ENCODE measurements around the gene ZNF341.

ZNF341 gene

GRCh38 chr20:33837096-33837830 is 105.5 kb downstream of the ZNF341 start:
- H3K4me1 Mint-ChIP-seq, result peaks cover 56% of the 10 kb centered on the region
- peaks cover 42% of the 10 kb centered on the region for H3K36me3 Mint-ChIP-seq (ENCODE audit: low read depth)
- DNase-seq, result no peak
- H3K27me3 Mint-ChIP-seq (ENCODE audit: low read depth, poor library complexity), result no peaks in the 10 kb centered on the region
- no peak overlapping the region for H3K4me3 Mint-ChIP-seq
- peaks cover 11% of the 10 kb centered on the region for H3K9me3 Mint-ChIP-seq
- TF ChIP-seq, protein P1, sequence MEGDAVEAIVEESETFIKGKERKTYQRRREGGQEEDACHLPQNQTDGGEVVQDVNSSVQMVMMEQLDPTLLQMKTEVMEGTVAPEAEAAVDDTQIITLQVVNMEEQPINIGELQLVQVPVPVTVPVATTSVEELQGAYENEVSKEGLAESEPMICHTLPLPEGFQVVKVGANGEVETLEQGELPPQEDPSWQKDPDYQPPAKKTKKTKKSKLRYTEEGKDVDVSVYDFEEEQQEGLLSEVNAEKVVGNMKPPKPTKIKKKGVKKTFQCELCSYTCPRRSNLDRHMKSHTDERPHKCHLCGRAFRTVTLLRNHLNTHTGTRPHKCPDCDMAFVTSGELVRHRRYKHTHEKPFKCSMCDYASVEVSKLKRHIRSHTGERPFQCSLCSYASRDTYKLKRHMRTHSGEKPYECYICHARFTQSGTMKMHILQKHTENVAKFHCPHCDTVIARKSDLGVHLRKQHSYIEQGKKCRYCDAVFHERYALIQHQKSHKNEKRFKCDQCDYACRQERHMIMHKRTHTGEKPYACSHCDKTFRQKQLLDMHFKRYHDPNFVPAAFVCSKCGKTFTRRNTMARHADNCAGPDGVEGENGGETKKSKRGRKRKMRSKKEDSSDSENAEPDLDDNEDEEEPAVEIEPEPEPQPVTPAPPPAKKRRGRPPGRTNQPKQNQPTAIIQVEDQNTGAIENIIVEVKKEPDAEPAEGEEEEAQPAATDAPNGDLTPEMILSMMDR (IDR thresholded peaks at IDR 0.05), result no peak
- peak overlapping the region; percentile 15 for H3K27ac Mint-ChIP-seq

- TF ChIP-seq, protein P1 (IDR thresholded peaks at IDR 0.05), result no peak
- no peak for DNase-seq
- Mint-ChIP-seq H3K27me3 (ENCODE audit: low read depth, poor library complexity) (no peaks in the 10 kb centered on the region), H3K9me3 (peaks cover 11% of the 10 kb centered on the region), H3K4me3 (no peak overlapping the region), H3K36me3 (ENCODE audit: low read depth) (peaks cover 37% of the 10 kb centered on the region), H3K27ac (no peak overlapping the region), H3K4me1 (peaks cover 60% of the 10 kb centered on the region)
Measured at GRCh38 chr20:33838035-33838864, 106.5 kb downstream of the ZNF341 start.

DNA sequence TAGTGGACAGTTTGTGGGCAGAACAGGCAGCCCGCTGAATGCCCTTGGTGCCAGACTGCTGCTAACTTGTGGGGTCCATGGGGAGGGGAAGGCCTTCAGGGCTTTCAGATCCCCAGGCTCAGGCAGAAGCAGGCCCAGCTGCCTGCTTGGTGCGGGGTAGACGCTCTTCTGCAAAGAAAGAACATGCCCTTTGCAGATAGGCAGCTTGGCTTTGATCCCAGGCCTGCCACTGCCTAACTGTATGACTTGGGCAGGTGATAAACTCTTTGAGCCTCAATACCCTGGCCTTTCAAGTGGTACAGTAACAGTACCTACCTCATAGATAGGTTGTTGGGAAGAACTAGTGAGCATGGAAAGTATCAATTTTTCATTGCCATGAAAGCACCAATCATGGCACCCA is 107.8 kb downstream of the ZNF341 start:
- Mint-ChIP-seq H3K27me3 (ENCODE audit: low read depth, poor library complexity) (no peaks in the 10 kb centered on the region), H3K27ac (no peak overlapping the region), H3K4me1 (peaks cover 66% of the 10 kb centered on the region), H3K4me3 (no peak overlapping the region), H3K9me3 (peaks cover 11% of the 10 kb centered on the region), H3K36me3 (ENCODE audit: low read depth) (peaks cover 30% of the 10 kb centered on the region)
- DNase-seq, result no peak
- TF ChIP-seq, protein P1 (IDR thresholded peaks at IDR 0.05), result no peak

DNA sequence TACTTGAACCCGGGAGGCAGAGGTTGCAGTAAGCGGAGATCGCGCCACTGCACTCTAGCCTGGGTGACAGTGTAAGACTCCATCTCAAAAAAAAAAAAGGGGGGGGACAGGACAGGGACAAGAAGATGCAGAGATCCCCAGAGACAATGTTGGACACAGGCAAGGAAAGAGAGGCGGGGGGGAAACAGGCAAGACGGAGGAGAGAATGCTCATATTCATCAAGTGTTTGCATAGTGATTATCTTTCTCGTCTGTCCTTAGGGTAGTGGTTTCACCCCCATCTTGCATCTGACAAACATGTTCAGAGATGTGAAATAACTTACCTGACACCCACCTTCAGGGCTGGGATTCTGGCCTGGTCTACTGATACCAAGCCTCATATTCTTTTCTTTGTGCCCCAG is 108.4 kb downstream of the ZNF341 start:
- TF ChIP-seq, protein P1 (IDR thresholded peaks at IDR 0.05), result no peak
- no peak overlapping the region for H3K27ac Mint-ChIP-seq
- no peak for DNase-seq
- no peak overlapping the region for H3K4me3 Mint-ChIP-seq
- peaks cover 66% of the 10 kb centered on the region for H3K4me1 Mint-ChIP-seq
- H3K9me3 Mint-ChIP-seq, result peaks cover 9% of the 10 kb centered on the region
- no peaks in the 10 kb centered on the region for H3K27me3 Mint-ChIP-seq (ENCODE audit: low read depth, poor library complexity)
- peaks cover 25% of the 10 kb centered on the region for H3K36me3 Mint-ChIP-seq (ENCODE audit: low read depth)

- TF ChIP-seq, protein P1 (IDR thresholded peaks at IDR 0.05), result no peak
- no peak for DNase-seq
- Mint-ChIP-seq H3K4me1 (peaks cover 60% of the 10 kb centered on the region), H3K4me3 (no peak overlapping the region), H3K36me3 (ENCODE audit: low read depth) (peaks cover 17% of the 10 kb centered on the region), H3K27me3 (ENCODE audit: low read depth, poor library complexity) (peaks cover 2% of the 10 kb centered on the region), H3K27ac (no peak overlapping the region), H3K9me3 (peaks cover 3% of the 10 kb centered on the region)
Measured at GRCh38 chr20:33840759-33841435, 109.1 kb downstream of the ZNF341 start.

Data from nephron progenitor cell (in vitro differentiated cells).